GM19468 (cell line): ENCODE data around the gene CHST13.
"Not testable (repeated sequence)": the region's sequence is repeated elsewhere in the genome, so short reads cannot be mapped to it uniquely, and the experiment has no call there.

ENCODE experiments used
- ATAC-seq: cut with Tn5 transposase; IDR thresholded peaks from one replicate; pipeline ENCODE4 v1.9.1; 2021; ENCODE audit warnings: mild to moderate bottlenecking, moderate library complexity, moderate number of reproducible peaks; ENCODE audit not compliant: unreplicated experiment; ENCODE audit errors: extremely low read depth

Gene CHST13

DNA sequence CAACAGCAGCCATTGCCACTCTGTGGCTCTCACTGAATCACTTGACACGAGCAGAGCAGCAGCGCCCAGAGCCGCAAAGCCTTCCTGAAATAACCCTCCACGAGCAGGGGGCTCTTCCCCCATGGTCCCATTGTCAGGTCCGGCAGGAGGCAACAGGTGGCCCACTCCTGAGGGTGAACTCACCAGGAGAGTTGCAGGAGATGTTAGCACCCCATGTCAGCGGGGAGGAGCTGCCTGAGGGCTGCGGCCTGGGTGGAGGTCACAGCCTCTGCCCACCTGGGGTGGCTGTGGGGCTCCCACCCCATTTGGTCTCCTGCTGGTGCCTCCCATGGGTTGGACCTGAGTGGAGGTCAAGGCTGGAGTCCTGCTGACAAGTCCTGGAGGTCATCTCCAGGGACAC is 47.1 kb downstream of the CHST13 start:
- no peak for ATAC-seq

DNA sequence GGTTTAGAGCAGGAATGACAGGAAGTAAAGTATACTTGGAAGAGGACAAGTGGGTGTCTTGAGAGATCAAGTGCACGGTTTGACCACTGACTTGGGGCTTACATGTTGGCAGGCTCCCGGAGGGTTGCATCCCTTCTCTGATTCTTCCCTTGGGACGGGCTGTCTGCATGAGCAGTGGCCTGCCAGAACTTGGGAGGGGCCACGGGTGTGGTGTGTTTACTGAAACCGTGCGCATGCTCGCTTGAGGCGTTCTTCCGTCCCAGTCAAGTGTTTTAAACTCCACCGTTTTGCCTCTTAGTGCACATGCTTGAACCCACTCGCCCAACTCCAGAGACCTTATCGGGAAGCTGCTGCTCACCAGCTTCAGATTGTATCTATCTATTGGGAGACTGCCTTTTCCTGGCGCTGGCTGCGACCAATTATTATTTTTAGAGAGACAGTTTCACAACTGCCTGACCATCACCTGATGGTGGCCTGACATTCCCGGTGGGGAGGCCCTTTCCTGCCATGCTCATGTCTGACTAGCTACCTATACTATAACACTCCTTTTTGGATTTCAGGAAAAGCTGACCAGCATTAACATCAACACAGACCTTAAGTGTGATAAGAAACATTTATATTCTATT is 49.6 kb downstream of the CHST13 start:
- no peak for ATAC-seq

DNA sequence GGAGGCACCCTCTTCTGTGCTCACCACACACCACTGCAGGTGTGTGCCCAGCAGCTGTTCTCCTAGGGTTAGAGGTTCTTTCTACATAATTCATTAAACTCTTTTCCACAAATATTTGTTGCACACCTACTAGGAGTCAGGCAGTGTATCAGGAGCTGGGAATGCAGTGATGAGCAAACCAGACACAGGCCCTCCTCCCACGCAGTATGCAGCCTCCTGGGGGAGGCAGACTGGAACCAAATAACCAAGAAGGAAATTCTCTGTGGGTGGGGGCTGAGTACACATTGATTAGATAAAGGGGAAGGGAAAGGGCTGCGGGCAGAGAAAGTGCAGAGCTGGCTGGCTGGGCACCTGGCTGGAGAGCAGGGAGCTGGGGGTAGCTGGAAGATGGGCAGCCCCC is 53.3 kb downstream of the CHST13 start:
- no peak for ATAC-seq

DNA sequence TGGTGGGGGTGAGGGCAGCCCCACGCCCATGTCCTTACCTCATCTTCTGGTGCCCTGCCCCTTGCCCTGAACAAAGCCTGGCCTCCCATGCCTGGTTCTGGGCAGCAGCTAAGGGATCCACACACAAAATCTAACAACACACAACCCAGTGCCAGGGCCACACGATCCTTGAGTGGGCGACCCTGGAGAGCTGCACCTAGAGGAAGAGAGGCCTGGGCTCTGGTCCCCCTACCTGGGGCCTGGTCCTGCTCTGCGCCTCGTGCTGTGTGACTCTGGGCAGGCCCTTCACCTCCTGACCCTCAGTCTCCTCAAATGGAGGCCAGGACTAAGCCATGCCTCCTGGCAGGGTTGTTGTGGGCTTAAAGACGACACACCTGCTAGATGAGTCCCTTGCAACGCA is 54.7 kb downstream of the CHST13 start:
- ATAC-seq, result no peak

DNA sequence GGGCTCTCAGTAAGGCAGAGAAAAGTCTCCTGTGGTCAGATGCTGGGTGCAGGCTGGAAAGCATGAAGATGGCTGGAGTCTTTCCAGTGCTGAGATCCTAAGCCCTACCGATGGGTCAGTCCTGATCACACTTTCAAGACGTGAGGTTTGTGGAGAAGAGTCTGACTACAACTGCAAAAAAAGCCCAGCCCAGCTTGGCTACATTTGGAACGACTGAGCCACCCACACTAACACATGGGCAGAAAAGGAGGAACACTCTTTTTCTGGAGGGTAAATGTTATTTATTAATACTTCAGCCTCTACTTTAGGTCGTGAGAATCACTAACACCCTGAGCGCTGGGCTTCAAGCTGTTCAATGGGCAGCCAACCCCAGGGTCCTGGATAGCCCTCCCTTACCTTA is 56.8 kb downstream of the CHST13 start:
- no peak for ATAC-seq

DNA sequence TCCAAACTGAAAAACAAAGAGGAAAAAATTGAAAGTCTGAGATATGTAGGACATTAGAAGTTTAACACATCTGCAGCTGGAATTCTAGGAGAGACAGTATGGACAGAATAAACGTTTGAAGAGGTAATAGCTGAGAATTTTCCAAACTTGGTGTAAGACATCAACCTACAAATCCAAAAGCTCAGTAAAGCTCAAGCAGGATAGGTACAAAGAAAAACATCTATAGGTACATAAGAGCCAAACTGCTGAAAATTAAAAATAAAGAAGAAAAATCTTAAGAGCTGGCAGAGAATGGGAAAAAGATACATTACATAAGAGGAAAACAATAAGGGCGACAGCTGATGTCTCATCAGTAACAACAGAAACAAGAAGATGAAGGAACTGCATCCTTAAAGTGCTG is 57.6 kb downstream of the CHST13 start:
- no peak for ATAC-seq

DNA sequence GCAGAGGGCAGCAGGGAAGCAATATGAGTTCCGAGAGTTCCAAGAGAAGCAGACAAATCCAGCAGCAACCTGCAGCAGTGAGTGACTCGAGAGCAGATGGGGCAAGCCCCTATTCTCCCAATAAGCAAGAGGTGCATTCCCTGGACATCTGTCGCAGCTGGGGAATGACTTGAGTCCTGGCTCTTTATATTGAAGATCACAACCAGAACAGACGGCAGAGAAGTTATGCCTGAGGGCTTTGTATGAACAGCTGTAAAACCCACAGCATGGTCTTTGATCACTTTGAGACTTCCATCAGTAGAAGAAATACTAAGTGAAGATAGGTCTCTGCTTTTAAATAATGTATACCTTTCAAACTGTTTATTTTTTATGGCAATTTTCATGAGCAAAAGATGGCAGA is 58.4 kb downstream of the CHST13 start:
- ATAC-seq, result no peak

DNA sequence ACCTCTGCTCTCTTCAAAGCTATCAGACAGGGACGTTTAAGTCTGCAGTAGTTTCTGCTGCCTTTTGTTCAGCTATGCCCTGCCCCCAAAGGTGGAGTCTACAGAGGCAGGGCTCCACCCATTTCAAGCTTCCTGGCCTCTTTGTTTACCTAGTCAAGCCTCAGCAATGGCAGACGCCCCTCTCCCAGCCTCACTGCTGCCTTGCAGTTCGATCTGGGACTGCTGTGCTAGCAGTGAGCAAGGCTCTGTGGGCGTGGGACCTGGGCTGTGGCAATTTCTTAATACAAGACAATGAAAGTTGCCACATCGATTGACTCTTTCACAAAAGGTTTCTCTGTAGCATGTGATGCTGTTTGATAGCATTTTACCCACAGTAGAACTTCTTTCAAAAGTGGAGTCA is 67.6 kb downstream of the CHST13 start:
- ATAC-seq, result not testable (repeated sequence)
